Liver (tissue), 9 donors: ENCODE measurements around the gene TUBB1. TPM values are rescaled to one million over a fixed set of nuclear protein-coding genes. Genes with fewer than 3 reads are reported as not detected.

Experiments used
- DNase-seq: peaks from one replicate; pipeline ENCODE4 v3.0.0-alpha.2; 2017; ENCODE audit warnings: low spot score
- H3K27ac ChIP-seq, 2 donors: one replicate each; pipeline ENCODE4 v1.7.0; 2013; ENCODE audit warnings: inconsistent platforms in 2 of 2, low read length in 2 of 2, control low read depth in 1 of 2, low read depth in 1 of 2, mild to moderate bottlenecking in 1 of 2
- H3K27me3 ChIP-seq, 4 donors: one replicate each; pipeline versions ENCODE4 v1.6.1 to v1.7.0; 2013; ENCODE audit warnings: low read length in 3 of 4, inconsistent platforms in 1 of 4, mild to moderate bottlenecking in 1 of 4, moderate library complexity in 1 of 4; ENCODE audit not compliant: control insufficient read depth in 4 of 4, insufficient read depth in 4 of 4
- H3K36me3 ChIP-seq, 4 donors: one replicate each; pipeline versions ENCODE4 v1.6.1 to v1.7.0; 2013; ENCODE audit warnings: low read length in 3 of 4, mild to moderate bottlenecking in 3 of 4, low read depth in 1 of 4, moderate library complexity in 1 of 4; ENCODE audit not compliant: control insufficient read depth in 4 of 4, insufficient read depth in 3 of 4
- H3K4me1 ChIP-seq, 4 donors: one replicate each; pipeline versions ENCODE4 v1.6.1 to v1.7.0; 2013; ENCODE audit warnings: low read length in 3 of 4, mild to moderate bottlenecking in 3 of 4, moderate library complexity in 1 of 4; ENCODE audit not compliant: control insufficient read depth in 4 of 4, insufficient read depth in 4 of 4
- H3K4me3 ChIP-seq, 3 donors: one replicate each; pipeline versions ENCODE4 v1.6.1 to v1.7.0; 2013; ENCODE audit warnings: low read length in 3 of 3, control low read depth in 1 of 3, low read depth in 1 of 3, mild to moderate bottlenecking in 1 of 3
- H3K9ac ChIP-seq, 2 donors: one replicate each; pipeline ENCODE4 v1.7.0; 2013; ENCODE audit warnings: low read length in 2 of 2, mild to moderate bottlenecking in 2 of 2, moderate library complexity in 2 of 2, control low read depth in 1 of 2, low read depth in 1 of 2
- H3K9me3 ChIP-seq, 4 donors: one replicate each; pipeline versions ENCODE4 v1.6.1 to v1.7.0; 2013; ENCODE audit warnings: low read length in 3 of 4; ENCODE audit not compliant: control insufficient read depth in 4 of 4
- ATF3 ChIP-seq: IDR thresholded peaks from 2 replicates; pipeline ENCODE4 v1.6.1; 2016; ENCODE audit warnings: antibody characterized with exemption
- CTCF ChIP-seq: fragments of 150-350 bp; IDR thresholded peaks from 2 replicates; pipeline ENCODE4 v1.5.1; 2017; ENCODE audit warnings: improper control_type of control experiment, low read depth, low read length; ENCODE audit not compliant: missing input control
- EGR1 ChIP-seq, 2 donors: IDR thresholded peaks; 2 replicates each; pipeline ENCODE4 v1.6.1; 2016 to 2018; ENCODE audit warnings: antibody characterized with exemption in 2 of 2, low read depth in 2 of 2
- FOXA1 ChIP-seq: IDR thresholded peaks from 2 replicates; pipeline ENCODE4 v1.6.1; 2016; ENCODE audit warnings: antibody characterized with exemption
- FOXA2 ChIP-seq: IDR thresholded peaks from 2 replicates; pipeline ENCODE4 v1.6.1; 2016; ENCODE audit warnings: antibody characterized with exemption
- GABPA ChIP-seq, 2 donors: IDR thresholded peaks in 1 of 2; conservative IDR thresholded peaks in 1 of 2; 2 replicates each; pipeline ENCODE4 v1.6.1; 2016; ENCODE audit warnings: antibody characterized with exemption in 2 of 2, mild to moderate bottlenecking in 1 of 2, moderate library complexity in 1 of 2
- HNF4A ChIP-seq, 2 donors: conservative IDR thresholded peaks; 2 replicates each; pipeline ENCODE4 v1.6.1; 2016; ENCODE audit warnings: antibody characterized with exemption in 2 of 2, mild to moderate bottlenecking in 2 of 2
- HNF4G ChIP-seq: IDR thresholded peaks from 2 replicates; pipeline ENCODE4 v1.6.1; 2016; ENCODE audit warnings: antibody characterized with exemption
- JUND ChIP-seq, 2 donors: IDR thresholded peaks; 2 replicates each; pipeline ENCODE4 v1.6.1; 2016; ENCODE audit warnings: antibody characterized with exemption in 2 of 2
- MAX ChIP-seq: IDR thresholded peaks from 2 replicates; pipeline ENCODE4 v1.6.1; 2016; ENCODE audit warnings: antibody characterized with exemption
- NR2F2 ChIP-seq: IDR thresholded peaks from 2 replicates; pipeline ENCODE4 v1.6.1; 2016; ENCODE audit warnings: antibody characterized with exemption
- RAD21 ChIP-seq, 2 donors: IDR thresholded peaks; 2 replicates each; pipeline ENCODE4 v1.6.1; 2016; ENCODE audit warnings: antibody characterized with exemption in 2 of 2, mild to moderate bottlenecking in 2 of 2
- REST ChIP-seq: IDR thresholded peaks from 2 replicates; pipeline ENCODE4 v1.6.1; 2016; ENCODE audit warnings: antibody characterized with exemption, mild to moderate bottlenecking
- RXRA ChIP-seq, 2 donors: IDR thresholded peaks; 2 replicates each; pipeline ENCODE4 v1.6.1; 2017 to 2018; ENCODE audit warnings: antibody characterized with exemption in 2 of 2, mild to moderate bottlenecking in 1 of 2
- SP1 ChIP-seq: IDR thresholded peaks from 2 replicates; pipeline ENCODE4 v1.6.1; 2018; ENCODE audit warnings: antibody characterized with exemption, mild to moderate bottlenecking
- TAF1 ChIP-seq: conservative IDR thresholded peaks from 2 replicates; pipeline ENCODE4 v1.6.1; 2016; ENCODE audit warnings: antibody characterized with exemption, mild to moderate bottlenecking
- YY1 ChIP-seq: IDR thresholded peaks from 2 replicates; pipeline ENCODE4 v1.6.1; 2016; ENCODE audit warnings: antibody characterized with exemption, mild to moderate bottlenecking
- ZBTB33 ChIP-seq: IDR thresholded peaks from 2 replicates; pipeline ENCODE4 v1.6.1; 2016; ENCODE audit warnings: antibody characterized with exemption
- WGBS: extraction: QIAGEN DNeasy Blood & Tissue Kit; methylation state at CpG from one replicate; pipeline ENCODE4 v1.1.7; 2013; 5-methylcytosine and 5-hydroxymethylcytosine counted together
- polyA plus RNA-seq, 2 donors: library from polyadenylated mRNA; stranded (reverse) in 1 of 2; unstranded in 1 of 2; fragments of 200-250 nt in 1 of 2; fragments of >200 nt in 1 of 2; fragmentation: Nextera tagmentation in 1 of 2; extraction: Ambion mirVana in 1 of 2; gene quantifications; one replicate each; pipeline versions ENCODE4 v1.2.1 to v1.2.3, GENCODE V29; 2013 to 2015
- total RNA-seq, 2 donors: library from RNA; depleted of rRNA; stranded (reverse); fragments of >200 nt; gene quantifications; one replicate each; pipeline ENCODE4 v1.2.3, GENCODE V29; 2014
- donor health status: healthy.
- donor health status: healthy.
- donor health status: healthy.
- donor health status: healthy.
- donor health status: healthy.

Gene TUBB1
- total and polyA plus RNA-seq, 4 donors, result 0.17 to 59.5 (median 0.24) TPM

GRCh38 chr20:59050437-59050836 is 31.2 kb downstream of the TUBB1 start:
- H3K36me3 ChIP-seq, result no peaks in the 10 kb centered on the region
- H3K4me3 ChIP-seq, result no peak overlapping the region
- H3K27me3 ChIP-seq, result no peaks in the 10 kb centered on the region
- TF ChIP-seq GABPA (IDR thresholded peaks at IDR 0.05 in 1 of 2, conservative IDR thresholded peaks at IDR 0.05 in 1 of 2) (no peak), ZBTB33 (no peak), SP1 (no peak), EGR1 (IDR thresholded peaks at IDR 0.05; ENCODE audit: low read depth in 2 of 2) (no peak), RAD21 (IDR thresholded peaks at IDR 0.05) (no peak), MAX (no peak), TAF1 (no peak), YY1 (no peak), NR2F2 (no peak), HNF4A (conservative IDR thresholded peaks at IDR 0.05) (no peak), FOXA1 (no peak), ATF3 (no peak), JUND (IDR thresholded peaks at IDR 0.05) (no peak), REST (no peak), CTCF (no peak), FOXA2 (no peak), RXRA (IDR thresholded peaks at IDR 0.05) (no peak), HNF4G (no peak)
- no peaks in the 10 kb centered on the region for H3K4me1 ChIP-seq
- 88% methylated on average over 1 of the region's 1 CpG for WGBS
- no peak overlapping the region for H3K9ac ChIP-seq
- DNase-seq, result no peak
- H3K27ac ChIP-seq, result no peak overlapping the region
- no peaks in the 10 kb centered on the region for H3K9me3 ChIP-seq
